GM18505 (cell line): ENCODE results near the gene CFTR.
A peak's percentile ranks its signal among the peaks of the same experiment; 100 is the strongest.
"Not testable (repeated sequence)": the region's sequence is repeated elsewhere in the genome, so short reads cannot be mapped to it uniquely, and the experiment has no call there.

Experiments used
- ATAC-seq: cut with Tn5 transposase; IDR thresholded peaks from one replicate; pipeline ENCODE4 v1.9.1; 2021; ENCODE audit not compliant: unreplicated experiment
- POLR2A ChIP-seq: IDR thresholded peaks from 4 replicates; pipeline ENCODE4 v1.6.1; 2011; ENCODE audit warnings: borderline replicate concordance; ENCODE audit not compliant: insufficient read depth, insufficient read length; ENCODE audit errors: extremely low read depth

The CFTR gene

GRCh38 chr7:117705630-117706029 is 225.8 kb downstream of the CFTR start:
- no peak for TF ChIP-seq POLR2A
- ATAC-seq: no peak

- ATAC-seq: no peak
- TF ChIP-seq POLR2A: no peak
These were observed 226.4 kb downstream of the CFTR start for GRCh38 chr7:117706210-117706609.

GRCh38 chr7:117707080-117707479 is 227.3 kb downstream of the CFTR start:
- no peak for ATAC-seq
- no peak for TF ChIP-seq POLR2A

DNA sequence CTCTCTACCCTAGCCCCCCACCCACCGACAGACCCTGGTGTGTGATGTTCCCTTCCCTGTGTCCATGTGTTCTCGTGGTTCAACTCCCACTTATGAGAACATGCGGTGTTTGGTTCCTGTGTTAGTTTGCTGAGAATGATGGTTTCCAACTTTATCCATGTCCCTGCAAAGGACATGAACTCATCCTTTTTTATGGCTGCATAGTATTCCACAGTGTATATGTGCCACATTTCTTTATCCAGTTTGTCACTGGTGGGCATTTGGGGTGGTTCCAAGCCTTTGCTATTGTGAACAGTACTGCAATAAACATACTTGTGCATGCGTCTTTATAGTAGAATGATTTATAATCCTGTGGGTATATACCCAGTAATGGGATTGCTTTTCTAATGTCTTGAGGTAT is 228.3 kb downstream of the CFTR start:
- not testable (repeated sequence) for ATAC-seq

- no peak for TF ChIP-seq POLR2A
- ATAC-seq: no peak
These were observed 231.7 kb downstream of the CFTR start for GRCh38 chr7:117711556-117711955.

DNA sequence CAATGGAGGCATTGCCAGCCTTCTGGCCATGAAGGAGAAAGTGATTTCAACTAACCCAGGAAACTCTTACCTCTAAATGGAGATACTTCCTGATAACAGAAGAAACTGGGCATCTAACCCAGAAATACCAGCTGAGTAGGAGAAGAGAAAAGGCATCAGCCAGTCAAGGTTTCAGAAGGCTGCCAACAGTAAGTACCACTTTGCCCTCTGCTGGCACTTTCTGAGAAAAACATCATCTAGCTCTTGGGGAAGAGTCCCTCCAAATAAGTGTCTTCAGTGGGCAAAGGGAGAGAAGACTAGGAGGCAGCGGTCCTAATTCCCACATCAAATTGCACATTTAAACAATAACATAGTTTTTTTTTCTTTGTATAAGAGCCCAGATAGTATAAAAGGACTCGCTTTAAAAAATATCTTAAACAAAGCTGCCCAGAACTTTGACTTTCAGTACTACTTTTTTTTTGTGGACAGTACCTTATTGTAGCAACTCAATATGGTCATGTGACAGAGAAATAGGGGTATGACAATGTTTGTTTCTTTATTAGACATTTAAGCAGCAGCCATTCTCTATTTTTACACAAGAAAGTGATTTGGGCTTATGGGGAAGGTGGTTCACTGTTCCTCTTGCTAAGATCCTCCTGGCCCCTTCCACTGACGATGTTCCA is 236.1 kb downstream of the CFTR start:
- ATAC-seq: peak; percentile 86
- no peak for TF ChIP-seq POLR2A

DNA sequence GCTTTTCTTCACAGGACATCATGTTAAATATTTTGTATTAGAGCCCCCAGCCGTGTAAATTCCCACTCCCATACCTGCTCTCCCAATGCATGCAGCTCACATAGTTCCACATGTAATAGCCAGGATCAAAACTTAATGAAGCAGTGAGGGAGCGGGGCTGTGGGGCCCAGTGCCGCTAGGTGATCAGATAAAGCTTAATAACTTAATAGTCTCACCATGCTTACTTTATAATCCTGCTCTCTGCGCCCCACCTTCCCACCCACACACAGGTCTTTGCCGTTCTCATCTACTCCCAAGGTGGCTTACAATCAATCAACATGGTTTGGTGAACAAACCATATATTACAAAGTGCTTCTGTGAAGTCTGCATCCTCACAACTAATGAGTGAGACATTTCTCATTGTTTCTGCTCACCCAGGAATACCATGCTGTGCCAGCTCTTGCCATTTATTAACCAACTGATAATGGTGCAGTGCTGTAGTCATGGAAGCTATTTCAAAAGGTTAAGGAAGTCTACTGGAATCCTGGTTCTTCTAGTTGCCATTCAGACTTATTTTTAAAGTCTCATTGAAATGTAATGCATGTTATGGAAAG is 237.0 kb downstream of the CFTR start:
- no peak for ATAC-seq
- no peak for TF ChIP-seq POLR2A

- ATAC-seq: no peak
- no peak for TF ChIP-seq POLR2A
These were observed 237.5 kb downstream of the CFTR start for GRCh38 chr7:117717357-117717756.
